ENCODE data around the gene KDM2B.

DNA sequence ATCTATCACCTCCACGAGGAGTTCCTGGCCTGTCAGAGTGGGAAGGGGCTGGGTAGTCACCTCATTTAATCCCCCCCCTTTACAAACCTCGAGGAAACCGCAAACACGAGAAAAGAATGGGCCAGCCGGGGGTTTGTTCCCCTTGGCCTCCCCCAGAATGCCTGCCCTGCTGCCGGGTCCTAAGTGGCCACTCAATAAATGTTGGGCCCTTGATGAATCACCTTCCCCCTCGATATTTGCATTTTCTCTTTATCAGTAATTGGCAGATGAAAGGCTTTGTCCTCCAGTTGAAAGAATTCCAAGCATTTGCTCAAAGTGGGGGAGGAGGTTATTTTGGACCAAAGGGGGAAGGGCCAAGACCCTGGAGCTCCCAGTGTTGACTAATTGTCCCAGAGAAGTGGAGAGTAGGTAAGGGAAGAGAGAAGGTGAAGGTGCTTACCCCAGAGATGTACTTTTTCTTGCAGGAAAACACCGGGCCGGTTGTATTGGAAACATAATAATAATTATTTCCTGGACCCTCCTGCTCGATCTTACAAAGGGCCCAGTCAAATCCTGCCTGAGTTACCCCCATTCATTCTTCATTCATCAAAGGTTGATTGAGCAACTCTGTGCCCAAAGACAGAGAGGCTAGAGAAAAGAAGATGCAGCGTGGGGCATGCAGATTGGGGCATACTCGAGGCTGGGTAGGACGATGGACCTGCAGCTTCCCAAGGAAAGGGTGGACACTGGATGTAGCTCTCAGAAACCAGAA is 1.9 kb upstream of the KDM2B start:
- TF ChIP-seq POLR2A (IDR thresholded peaks at IDR 0.05) (no peak), POLR2AphosphoS5 (IDR thresholded peaks at IDR 0.05) (no peak)
- TF ChIP-seq, protein P1, sequence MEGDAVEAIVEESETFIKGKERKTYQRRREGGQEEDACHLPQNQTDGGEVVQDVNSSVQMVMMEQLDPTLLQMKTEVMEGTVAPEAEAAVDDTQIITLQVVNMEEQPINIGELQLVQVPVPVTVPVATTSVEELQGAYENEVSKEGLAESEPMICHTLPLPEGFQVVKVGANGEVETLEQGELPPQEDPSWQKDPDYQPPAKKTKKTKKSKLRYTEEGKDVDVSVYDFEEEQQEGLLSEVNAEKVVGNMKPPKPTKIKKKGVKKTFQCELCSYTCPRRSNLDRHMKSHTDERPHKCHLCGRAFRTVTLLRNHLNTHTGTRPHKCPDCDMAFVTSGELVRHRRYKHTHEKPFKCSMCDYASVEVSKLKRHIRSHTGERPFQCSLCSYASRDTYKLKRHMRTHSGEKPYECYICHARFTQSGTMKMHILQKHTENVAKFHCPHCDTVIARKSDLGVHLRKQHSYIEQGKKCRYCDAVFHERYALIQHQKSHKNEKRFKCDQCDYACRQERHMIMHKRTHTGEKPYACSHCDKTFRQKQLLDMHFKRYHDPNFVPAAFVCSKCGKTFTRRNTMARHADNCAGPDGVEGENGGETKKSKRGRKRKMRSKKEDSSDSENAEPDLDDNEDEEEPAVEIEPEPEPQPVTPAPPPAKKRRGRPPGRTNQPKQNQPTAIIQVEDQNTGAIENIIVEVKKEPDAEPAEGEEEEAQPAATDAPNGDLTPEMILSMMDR (IDR thresholded peaks at IDR 0.05) = no peak

Measured in prostate gland (tissue), 2 donors.